GM12874 (cell line): Measurements from ENCODE around the gene TSHZ1.

ENCODE experiments used
- CTCF ChIP-seq: IDR thresholded peaks from 2 replicates; pipeline ENCODE4 v1.5.1; 2011; ENCODE audit warnings: low read depth, mild to moderate bottlenecking, control low read depth, low read length, moderate library complexity; ENCODE audit not compliant: insufficient read depth

The TSHZ1 gene

DNA sequence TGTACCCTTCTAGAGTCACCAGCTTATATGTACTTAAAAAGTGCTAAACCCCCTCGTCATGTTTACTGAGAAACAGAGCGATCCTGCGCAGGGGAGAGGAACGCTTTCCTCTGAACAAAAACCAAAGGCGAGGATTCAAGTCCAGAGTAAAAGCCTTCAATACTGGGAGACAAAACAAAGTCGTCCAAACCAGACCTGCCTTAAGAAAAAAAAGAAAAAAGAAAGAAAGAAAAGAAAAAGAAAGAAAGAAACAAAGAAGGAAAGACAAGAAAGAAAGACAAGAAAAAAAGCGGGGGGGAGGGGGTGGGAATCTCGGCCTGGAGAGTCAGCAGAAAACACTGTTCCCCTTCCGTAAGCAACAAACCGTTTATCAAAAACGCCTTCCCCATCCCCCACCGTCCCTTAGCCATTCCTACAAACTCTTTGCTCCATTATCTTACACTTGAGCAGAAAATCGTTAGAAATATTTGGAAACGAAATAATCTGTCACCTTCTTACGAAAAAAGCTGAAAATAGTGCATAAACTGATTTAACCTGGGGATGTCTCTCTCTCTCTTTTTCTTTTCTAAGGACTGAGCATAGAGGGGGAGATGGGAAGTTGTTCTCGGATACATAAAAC is 5.0 kb upstream of the TSHZ1 start:
- no peak for TF ChIP-seq CTCF

DNA sequence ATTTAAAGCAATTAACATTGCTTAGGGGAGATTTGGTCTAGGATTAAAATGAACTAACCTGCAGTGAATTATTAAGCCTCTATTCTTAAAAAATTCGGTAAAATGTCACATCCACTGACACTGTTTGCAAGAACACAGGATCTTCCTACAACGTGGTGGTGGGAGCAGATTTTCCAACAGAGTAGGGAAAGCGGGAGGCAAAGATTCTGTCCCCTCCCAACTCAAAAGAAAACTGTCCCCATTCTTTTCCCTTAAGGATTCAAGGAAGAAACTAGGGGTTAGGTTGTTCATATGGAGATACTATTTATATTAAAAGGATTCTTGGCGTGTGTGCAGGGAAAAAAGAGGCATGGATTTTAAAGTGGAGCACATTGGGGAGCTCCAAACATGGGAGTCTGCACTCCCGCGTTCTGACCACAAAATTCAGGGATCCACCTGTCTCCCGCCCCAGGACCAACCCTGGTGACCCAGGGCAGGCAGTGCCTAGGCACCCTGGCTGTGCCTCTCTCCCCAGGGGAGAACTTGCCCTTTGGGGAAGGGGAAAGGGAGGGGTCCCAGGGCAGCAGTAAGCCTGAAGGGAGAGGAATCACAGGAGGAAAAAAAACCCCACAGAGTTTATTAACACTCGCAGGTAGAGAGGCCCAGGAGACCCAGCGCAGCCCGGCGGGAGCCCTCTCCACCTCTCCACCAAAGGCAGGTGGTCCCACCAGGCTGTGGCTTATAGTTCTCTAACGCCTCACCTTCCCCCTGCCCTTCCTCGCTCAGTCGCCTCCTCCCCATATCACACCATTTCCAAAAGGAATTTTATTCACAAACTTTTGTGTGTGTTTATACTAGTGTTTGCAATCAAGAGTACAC is 3.9 kb upstream of the TSHZ1 start:
- TF ChIP-seq CTCF: no peak

- TF ChIP-seq CTCF: no peak
Measured at GRCh38 chr18:75207310-75208154, 3.1 kb upstream of the TSHZ1 start.

DNA sequence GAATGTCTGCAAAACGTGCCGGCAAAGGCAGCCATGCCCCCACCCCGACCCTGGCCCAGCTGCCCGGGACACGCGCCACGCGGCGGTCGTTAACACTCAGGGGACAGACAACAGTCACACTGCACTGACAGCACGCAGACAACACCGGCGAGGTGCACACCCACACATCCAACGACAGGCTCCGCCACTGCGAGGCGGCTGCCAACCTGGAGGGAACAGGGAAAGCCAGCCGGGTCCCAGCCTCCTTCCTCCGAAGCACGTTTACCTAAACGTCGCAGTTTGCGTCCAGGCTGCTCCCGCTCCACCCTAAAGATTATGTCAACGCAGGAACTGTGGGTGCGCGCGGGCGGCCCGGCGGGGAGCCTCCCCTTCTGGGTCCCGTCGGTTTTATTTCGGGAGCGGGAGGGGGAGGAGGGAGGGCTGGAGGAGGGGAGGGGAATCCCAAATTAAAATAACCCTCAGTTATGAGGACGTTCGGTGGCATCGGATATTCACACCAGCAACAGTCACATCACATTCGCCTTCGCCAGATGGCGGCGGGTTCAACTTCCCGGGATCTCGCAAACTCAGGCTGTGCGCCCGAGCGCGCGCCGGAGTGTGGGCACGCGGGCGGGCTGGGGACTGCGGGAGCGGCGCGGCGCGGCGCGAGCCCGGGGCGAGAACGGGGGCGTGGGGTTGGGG is 2.3 kb upstream of the TSHZ1 start:
- no peak for TF ChIP-seq CTCF

GRCh38 chr18:75208836-75209128 is 1.8 kb upstream of the TSHZ1 start:
- TF ChIP-seq CTCF: no peak

DNA sequence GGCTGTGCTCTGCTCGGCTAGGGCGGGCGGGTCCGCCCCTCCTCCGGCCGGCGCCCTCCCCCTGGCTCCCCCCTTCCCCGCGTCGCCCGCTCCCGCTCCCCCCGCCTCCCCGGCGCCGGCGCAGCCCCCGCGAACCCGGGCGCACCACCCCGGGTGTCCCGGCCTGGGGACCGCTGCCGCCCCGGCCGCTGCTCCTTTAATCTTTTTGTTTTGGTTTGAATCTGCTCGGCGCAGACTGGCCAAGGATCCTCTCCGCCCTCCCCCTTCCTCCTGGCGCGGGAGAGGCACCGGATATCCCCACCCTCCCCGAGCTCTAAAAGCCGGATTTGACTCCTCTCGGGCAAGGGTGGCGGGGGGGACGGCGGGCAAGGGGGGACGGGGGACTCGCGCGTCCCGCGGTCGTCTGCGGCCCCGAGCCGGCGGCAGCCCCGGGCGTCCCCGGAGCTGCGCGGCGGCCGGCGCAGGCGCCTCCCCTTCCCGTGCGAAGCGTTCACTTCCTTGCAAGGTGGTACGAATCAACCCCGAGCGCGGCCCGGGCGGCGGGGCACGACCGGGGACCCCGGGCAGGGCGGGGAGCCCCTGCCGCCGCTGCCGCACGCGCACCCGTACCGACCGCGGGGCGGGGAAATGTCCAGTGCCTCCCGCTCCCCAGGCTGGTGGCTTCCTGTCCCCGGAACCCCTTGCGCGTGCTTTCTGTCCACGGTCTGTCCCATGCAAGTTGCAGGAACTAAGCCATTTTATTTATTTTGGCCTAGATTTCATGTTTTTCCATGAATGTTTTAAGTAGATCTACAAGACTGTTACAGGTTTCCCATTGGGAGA is 1.3 kb upstream of the TSHZ1 start, which contains the start of gene PTGR3:
TSS of gene PTGR3 (minus strand) at position 11 of the 822 bp plus-strand sequence. CDS start 81 bp downstream, outside the sequence.
- no peak for TF ChIP-seq CTCF
